Suprapubic skin (tissue), 4 donors: ENCODE measurements around the gene EIPR1.

ENCODE experiments used
- CTCF ChIP-seq, 2 donors: fragments of 200-600 bp in 1 of 2; fragments of 450-650 bp in 1 of 2; sonication (generic) in 1 of 2; IDR thresholded peaks; one replicate each; pipeline ENCODE4 v1.5.1; 2016 to 2019; ENCODE audit warnings: antibody characterized with exemption in 2 of 2, mild to moderate bottlenecking in 1 of 2, moderate library complexity in 1 of 2
- EP300 ChIP-seq: sonication (generic); formaldehyde crosslinking; IDR thresholded peaks from one replicate; pipeline ENCODE4 v1.6.1; 2017; ENCODE audit warnings: antibody characterized with exemption
- POLR2A ChIP-seq, 2 donors: fragments of 450-650 bp; IDR thresholded peaks; one replicate each; pipeline ENCODE4 v1.6.1; 2017; ENCODE audit warnings: antibody characterized with exemption in 2 of 2, mild to moderate bottlenecking in 2 of 2, moderate library complexity in 2 of 2
- POLR2AphosphoS5 ChIP-seq, 3 donors: sonication (generic); formaldehyde crosslinking; IDR thresholded peaks; one replicate each; pipeline ENCODE4 v1.6.1; 2017; ENCODE audit warnings: antibody characterized with exemption in 3 of 3

GRCh38 chr2:3159782-3160545 is 217.7 kb downstream of the EIPR1 start:
- TF ChIP-seq POLR2A (IDR thresholded peaks at IDR 0.05): no peak
- no peak for TF ChIP-seq CTCF (IDR thresholded peaks at IDR 0.05)
- TF ChIP-seq EP300: no peak
- no peak for TF ChIP-seq POLR2AphosphoS5 (IDR thresholded peaks at IDR 0.05)
